Psoas muscle (tissue), 8 donors: ENCODE data around the gene PGM5. TPM values are rescaled to one million over a fixed set of nuclear protein-coding genes. Genes with fewer than 3 reads are reported as not detected.
A peak's percentile ranks its signal among the peaks of the same experiment; 100 is the strongest.

Experiments used
- ATAC-seq, 4 donors: fragments of 200-7000 bp; cut with Tn5 transposase; one replicate each; pipeline ENCODE4 v1.9.1; 2020; ENCODE audit warnings: moderate library complexity in 3 of 4, mild to moderate bottlenecking in 2 of 4
- DNase-seq, 2 donors: peaks; one replicate each; pipeline ENCODE4 v3.0.0-alpha.2; 2020
- H3K27ac ChIP-seq: fragments of 200-600 bp; one replicate; pipeline ENCODE4 v1.8.0; 2022
- H3K27me3 ChIP-seq, 3 donors: fragments of 200-600 bp in 1 of 3; one replicate each; pipeline versions ENCODE4 v1.6.1 to v1.8.0; 2013 to 2022; ENCODE audit warnings: low read length in 2 of 3, mild to moderate bottlenecking in 2 of 3, moderate library complexity in 1 of 3; ENCODE audit not compliant: insufficient read depth in 3 of 3
- H3K36me3 ChIP-seq, 2 donors: fragments of 200-600 bp in 1 of 2; one replicate each; pipeline versions ENCODE4 v1.6.1 to v1.8.0; 2013 to 2022; ENCODE audit warnings: low read depth in 1 of 2, mild to moderate bottlenecking in 1 of 2, moderate library complexity in 1 of 2; ENCODE audit not compliant: insufficient read depth in 1 of 2
- H3K4me1 ChIP-seq: fragments of 200-600 bp; one replicate; pipeline ENCODE4 v1.8.0; 2022
- H3K4me3 ChIP-seq: fragments of 200-600 bp; one replicate; pipeline ENCODE4 v1.8.0; 2022; ENCODE audit warnings: mild to moderate bottlenecking
- H3K9me3 ChIP-seq: fragments of 200-600 bp; one replicate; pipeline ENCODE4 v1.8.0; 2022
- CTCF ChIP-seq: fragments of 200-600 bp; IDR thresholded peaks from one replicate; pipeline ENCODE4 v1.8.0; 2022; ENCODE audit warnings: antibody characterized with exemption
- WGBS, 3 donors: extraction: QIAGEN DNeasy Blood & Tissue Kit; methylation state at CpG; one replicate each; pipeline versions ENCODE4 v1.1.6 to v1.1.7; 2013; 5-methylcytosine and 5-hydroxymethylcytosine counted together
- intact Hi-C, 2 donors: fragments of 100-400 bp; cut with DNase I; formaldehyde crosslinking; loops; one replicate each; pipeline versions ENCODE4 v1.11.0 to v1.14.2; 2022
- polyA plus RNA-seq, 3 donors: library from polyadenylated mRNA; stranded (reverse); fragments of 200-250 nt; gene quantifications; one replicate each; pipeline ENCODE4 v1.2.3, GENCODE V29; 2013
- total RNA-seq, 4 donors: library from RNA; stranded (reverse); fragmentation: NEBNext Ultra II Directional in 2 of 4; extraction: Animal tissue kit (Norgen Biotek cat#: 25700) in 2 of 4; gene quantifications; one replicate each; pipeline versions ENCODE4 v1.2.1 to v1.2.4, GENCODE V29; 2021 to 2023
- donor health status: healthy with polysubstance abuse.
- donor health status: DM: no; HTN: no; CAD: no; lungs with moderate emphysema.
- donor health status: Bipolar disorder and iron deficiency.
- donor health status: healthy.
- donor health status: DM: yes; HTN: yes; CAD: no.
- donor health status: DM: no; HTN: no; CAD: no.
- donor health status: DM: no; HTN: no; CAD: no.
- donor health status: DM: yes; HTN: yes; CAD: no.

The PGM5 gene
- total and polyA plus RNA-seq, 7 donors, result 3.7 to 54.2 (median 15.0) TPM

DNA sequence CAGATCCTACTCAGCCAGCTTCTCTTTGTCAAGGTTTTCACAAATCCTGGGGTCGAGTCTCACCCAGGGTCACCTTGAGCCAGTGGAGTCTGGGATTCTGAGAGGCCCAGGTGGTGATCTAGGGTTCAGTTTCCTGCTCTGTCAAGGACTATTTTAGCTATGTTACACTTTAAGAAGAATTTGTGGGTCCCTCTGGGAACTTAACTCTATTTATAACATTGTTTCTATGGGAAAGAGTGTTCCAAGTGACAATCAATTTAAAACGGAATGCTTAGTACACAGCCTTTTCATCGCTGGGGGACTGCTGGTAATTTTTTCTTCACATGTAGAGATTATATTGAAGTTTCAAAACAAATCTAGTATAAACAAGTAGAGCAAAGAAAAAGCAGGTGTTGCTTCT, 211.2 kb downstream of the PGM5 start:
- intact Hi-C loops, result no loop called here
- no peak for ATAC-seq

DNA sequence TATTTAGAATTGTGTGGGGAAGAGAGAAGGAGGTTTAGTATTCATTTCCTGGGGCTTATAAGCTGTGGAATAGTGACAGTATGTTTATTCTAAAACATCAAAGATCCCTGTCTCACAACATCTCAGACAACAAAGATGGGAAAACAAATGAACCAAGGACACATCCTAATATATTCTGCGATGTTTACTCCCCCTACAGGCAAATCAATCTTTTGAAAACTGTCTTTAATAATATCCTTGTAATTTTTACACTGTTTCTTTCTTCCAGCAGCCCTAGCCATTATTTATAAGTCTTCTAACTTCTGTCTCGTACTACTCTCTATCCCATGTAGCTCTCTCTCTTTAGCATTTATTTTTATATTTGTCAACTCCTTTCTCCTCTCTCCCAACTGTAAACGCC, 217.7 kb downstream of the PGM5 start:
- no peaks in the 10 kb centered on the region for H3K4me1 ChIP-seq
- peak; percentile 32 for TF ChIP-seq CTCF
- H3K4me3 ChIP-seq, result no peak overlapping the region
- H3K27ac ChIP-seq, result no peak overlapping the region
- no peaks in the 10 kb centered on the region for H3K9me3 ChIP-seq
- no peaks in the 10 kb centered on the region for H3K36me3 ChIP-seq
- DNase-seq (no peak), ATAC-seq (peak in 1 of 4 donors; percentile 41)
- intact Hi-C loops, result no loop called here
- 57 to 63% (median 61%) methylated on average over 3 of the region's 3 CpGs for WGBS, 3 donors
- H3K27me3 ChIP-seq, result no peaks in the 10 kb centered on the region

More for the DNA sequence above, 211.2 kb downstream of the PGM5 start:
- WGBS, 3 donors, result 54 to 60% (median 57%) methylated on average over 3 of the region's 3 CpGs
- no peaks in the 10 kb centered on the region for H3K4me1 ChIP-seq
- H3K36me3 ChIP-seq, result no peaks in the 10 kb centered on the region
- DNase-seq, result no peak
- no peak overlapping the region for H3K27ac ChIP-seq
- no peaks in the 10 kb centered on the region for H3K9me3 ChIP-seq
- H3K4me3 ChIP-seq, result no peak overlapping the region
- peaks cover 0 to 3% (median 0%) of the 10 kb centered on the region in 3 donors for H3K27me3 ChIP-seq
- no peak for TF ChIP-seq CTCF

DNA sequence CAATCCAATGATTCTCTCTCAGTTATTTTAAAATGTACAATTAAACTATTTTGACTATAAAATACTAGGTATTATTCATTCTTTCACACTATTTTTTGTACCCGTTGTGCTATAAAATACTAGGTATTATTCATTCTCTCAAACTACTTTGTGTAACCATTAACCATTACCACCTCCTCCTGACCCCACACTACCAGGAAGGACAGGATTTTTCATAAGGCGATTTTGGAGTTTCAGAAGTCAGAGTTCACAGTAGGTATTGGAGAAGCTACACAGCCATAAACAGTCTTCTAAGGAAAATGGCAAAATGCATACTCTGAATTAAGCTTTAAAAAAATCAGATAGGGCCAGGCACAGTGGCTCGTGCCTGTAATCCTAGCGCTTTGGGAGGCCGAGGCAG, 219.4 kb downstream of the PGM5 start:
- 63 to 68% (median 65%) methylated on average over 5 of the region's 5 CpGs for WGBS, 3 donors
- no peaks in the 10 kb centered on the region for H3K36me3 ChIP-seq
- intact Hi-C loops, result no loop called here
- ATAC-seq, result no peak
- H3K27me3 ChIP-seq, result no peaks in the 10 kb centered on the region
- no peaks in the 10 kb centered on the region for H3K4me1 ChIP-seq
- H3K27ac ChIP-seq, result no peak overlapping the region
- no peak for DNase-seq
- H3K4me3 ChIP-seq, result no peak overlapping the region
- H3K9me3 ChIP-seq, result no peaks in the 10 kb centered on the region
- TF ChIP-seq CTCF, result no peak

DNA sequence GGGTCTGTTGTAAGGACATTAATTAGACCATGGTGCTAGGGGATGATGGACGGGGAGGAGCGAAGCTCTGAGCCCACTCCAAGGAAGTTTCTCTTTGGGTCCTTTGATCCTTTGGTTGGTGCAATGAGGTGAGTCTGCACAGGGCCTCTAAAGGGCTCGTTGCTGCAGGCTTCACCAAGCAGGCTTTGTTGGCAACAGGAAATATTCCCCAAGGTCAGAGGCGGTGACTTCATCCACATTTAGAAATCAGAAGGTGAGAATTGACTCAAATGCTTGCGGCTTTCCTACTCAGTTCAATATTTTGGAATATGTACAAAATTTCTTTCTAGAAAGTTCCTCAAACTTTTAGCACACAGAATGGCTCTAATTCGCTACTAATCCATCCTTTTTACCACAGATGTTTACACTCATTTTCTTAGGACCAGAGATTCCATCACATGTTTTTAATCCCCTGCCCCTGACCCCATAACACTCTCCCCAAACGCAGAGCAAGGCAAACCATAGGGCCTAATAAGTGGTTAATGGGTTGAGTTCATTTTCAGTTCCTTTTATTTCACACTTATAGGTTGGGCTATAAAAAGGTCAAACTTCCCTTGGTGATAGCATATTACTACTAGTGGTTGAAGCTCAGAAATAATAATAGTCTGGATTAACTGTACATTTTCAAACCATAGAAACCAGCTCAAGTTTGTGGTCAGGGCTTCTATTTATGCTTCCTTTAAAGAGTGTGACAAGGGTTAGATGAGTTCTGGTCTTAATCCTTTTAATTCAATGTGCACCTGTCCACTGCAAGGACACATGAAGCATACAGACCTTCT, 221.6 kb downstream of the PGM5 start:
- Histone ChIP-seq H3K36me3 (no peaks in the 10 kb centered on the region), H3K9me3 (no peaks in the 10 kb centered on the region), H3K4me1 (no peaks in the 10 kb centered on the region), H3K27ac (no peak overlapping the region), H3K4me3 (no peak overlapping the region), H3K27me3 (no peaks in the 10 kb centered on the region)
- DNase-seq (no peak), ATAC-seq (no peak)
- intact Hi-C loops, result no loop called here
- WGBS, 3 donors, result 75 to 76% (median 75%) methylated on average over 7 of the region's 7 CpGs
- TF ChIP-seq CTCF, result no peak

Other genes starting within 250 kb of the PGM5 start
- 10 to 100 TPM in 3 of 4 donors, 1 to 10 TPM in 1; 9.9 to 15.7 (median 11.0) TPM for gene ZNG1C, start 114.6 kb upstream of the PGM5 start, total RNA-seq
- gene ZNG1C, start 114.6 kb upstream of the PGM5 start, polyA plus RNA-seq, result 10 to 100 TPM; 11.9 to 23.1 (median 12.4) TPM
- not detected for gene FOXD4L3, start 53.7 kb upstream of the PGM5 start, total RNA-seq
- gene FOXD4L3, start 53.7 kb upstream of the PGM5 start, polyA plus RNA-seq, result under 1 TPM in 1 of 3 donors, not detected in 2; 0.01 TPM
- gene TMEM252, start 184.3 kb downstream of the PGM5 start, total RNA-seq, result not detected
- not detected for gene TMEM252, start 184.3 kb downstream of the PGM5 start, polyA plus RNA-seq